HL-60 (cell line): ENCODE results near the gene SLC6A7.
A peak's percentile ranks its signal among the peaks of the same experiment; 100 is the strongest.

Experiments
- DNase-seq, 2 experiments: peaks; one replicate each; pipeline ENCODE4 v3.0.0-alpha.2; 2010 to 2020; ENCODE audit warnings: low read depth in 1 of 2, low spot score in 1 of 2
- H3K27ac ChIP-seq: fragments of 250-450 bp; sonication (Bioruptor Pico); replicated peaks from 2 replicates; pipeline ENCODE4 v1.5.1; 2020; ENCODE audit warnings: mild to moderate bottlenecking, moderate library complexity
- H3K27me3 ChIP-seq: fragments of 250-450 bp; sonication (Bioruptor Pico); 2 replicates; pipeline ENCODE4 v1.5.1; 2021; ENCODE audit warnings: mild to moderate bottlenecking, moderate library complexity; ENCODE audit not compliant: insufficient read depth, poor library complexity, severe bottlenecking
- H3K4me3 ChIP-seq: replicated peaks from 2 replicates; pipeline ENCODE4 v1.5.1; 2011; ENCODE audit warnings: mild to moderate bottlenecking, control low read depth, low read length; ENCODE audit not compliant: insufficient read depth
- GABPA ChIP-seq: IDR thresholded peaks from 2 replicates; pipeline ENCODE4 v1.6.1; 2012; ENCODE audit warnings: low read depth
- POLR2AphosphoS5 ChIP-seq: IDR thresholded peaks from 2 replicates; pipeline ENCODE4 v1.6.1; 2012; ENCODE audit warnings: low read depth
- SPI1 ChIP-seq: IDR thresholded peaks from 2 replicates; pipeline ENCODE4 v1.6.1; 2012; ENCODE audit warnings: low read depth, mild to moderate bottlenecking, borderline replicate concordance
- TF ChIP-seq, protein P1 (sequence below): IDR thresholded peaks from 2 replicates; pipeline ENCODE4 v1.6.1; 2012; ENCODE audit warnings: low read depth; ENCODE audit not compliant: insufficient replicate concordance
- TF ChIP-seq, protein P2 (sequence below): IDR thresholded peaks from one replicate; pipeline ENCODE4 v1.5.1; 2011; ENCODE audit warnings: low read length, control low read depth, inconsistent platforms; ENCODE audit not compliant: insufficient read depth

Gene SLC6A7

DNA sequence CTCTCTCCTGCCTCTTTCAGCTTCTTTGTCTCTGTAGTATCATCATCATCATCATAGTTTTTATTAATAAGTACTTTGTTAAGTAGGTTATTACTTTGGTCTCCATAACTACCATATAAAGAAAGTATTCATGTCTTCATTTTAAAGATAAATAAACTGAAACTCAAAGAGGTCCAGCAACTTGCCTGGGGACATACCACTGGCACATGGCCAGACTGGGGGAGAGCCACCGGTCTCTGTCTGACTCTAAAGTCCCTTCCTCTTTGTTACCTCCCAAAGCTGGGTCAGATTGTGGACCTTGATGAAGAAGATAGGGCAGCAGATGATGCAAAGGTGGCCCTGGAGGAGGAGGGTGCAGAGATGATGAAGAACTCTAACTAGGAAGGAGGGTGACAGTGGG, 14.8 kb upstream of the SLC6A7 start:
- Histone ChIP-seq H3K27ac (no peak overlapping the region), H3K27me3 (no peaks in the 10 kb centered on the region), H3K4me3 (no peak overlapping the region)
- DNase-seq = no peak
- TF ChIP-seq POLR2AphosphoS5 (no peak), SPI1 (no peak), GABPA (no peak)
- TF ChIP-seq, protein P1, sequence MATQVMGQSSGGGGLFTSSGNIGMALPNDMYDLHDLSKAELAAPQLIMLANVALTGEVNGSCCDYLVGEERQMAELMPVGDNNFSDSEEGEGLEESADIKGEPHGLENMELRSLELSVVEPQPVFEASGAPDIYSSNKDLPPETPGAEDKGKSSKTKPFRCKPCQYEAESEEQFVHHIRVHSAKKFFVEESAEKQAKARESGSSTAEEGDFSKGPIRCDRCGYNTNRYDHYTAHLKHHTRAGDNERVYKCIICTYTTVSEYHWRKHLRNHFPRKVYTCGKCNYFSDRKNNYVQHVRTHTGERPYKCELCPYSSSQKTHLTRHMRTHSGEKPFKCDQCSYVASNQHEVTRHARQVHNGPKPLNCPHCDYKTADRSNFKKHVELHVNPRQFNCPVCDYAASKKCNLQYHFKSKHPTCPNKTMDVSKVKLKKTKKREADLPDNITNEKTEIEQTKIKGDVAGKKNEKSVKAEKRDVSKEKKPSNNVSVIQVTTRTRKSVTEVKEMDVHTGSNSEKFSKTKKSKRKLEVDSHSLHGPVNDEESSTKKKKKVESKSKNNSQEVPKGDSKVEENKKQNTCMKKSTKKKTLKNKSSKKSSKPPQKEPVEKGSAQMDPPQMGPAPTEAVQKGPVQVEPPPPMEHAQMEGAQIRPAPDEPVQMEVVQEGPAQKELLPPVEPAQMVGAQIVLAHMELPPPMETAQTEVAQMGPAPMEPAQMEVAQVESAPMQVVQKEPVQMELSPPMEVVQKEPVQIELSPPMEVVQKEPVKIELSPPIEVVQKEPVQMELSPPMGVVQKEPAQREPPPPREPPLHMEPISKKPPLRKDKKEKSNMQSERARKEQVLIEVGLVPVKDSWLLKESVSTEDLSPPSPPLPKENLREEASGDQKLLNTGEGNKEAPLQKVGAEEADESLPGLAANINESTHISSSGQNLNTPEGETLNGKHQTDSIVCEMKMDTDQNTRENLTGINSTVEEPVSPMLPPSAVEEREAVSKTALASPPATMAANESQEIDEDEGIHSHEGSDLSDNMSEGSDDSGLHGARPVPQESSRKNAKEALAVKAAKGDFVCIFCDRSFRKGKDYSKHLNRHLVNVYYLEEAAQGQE = no peak
- TF ChIP-seq, protein P2, sequence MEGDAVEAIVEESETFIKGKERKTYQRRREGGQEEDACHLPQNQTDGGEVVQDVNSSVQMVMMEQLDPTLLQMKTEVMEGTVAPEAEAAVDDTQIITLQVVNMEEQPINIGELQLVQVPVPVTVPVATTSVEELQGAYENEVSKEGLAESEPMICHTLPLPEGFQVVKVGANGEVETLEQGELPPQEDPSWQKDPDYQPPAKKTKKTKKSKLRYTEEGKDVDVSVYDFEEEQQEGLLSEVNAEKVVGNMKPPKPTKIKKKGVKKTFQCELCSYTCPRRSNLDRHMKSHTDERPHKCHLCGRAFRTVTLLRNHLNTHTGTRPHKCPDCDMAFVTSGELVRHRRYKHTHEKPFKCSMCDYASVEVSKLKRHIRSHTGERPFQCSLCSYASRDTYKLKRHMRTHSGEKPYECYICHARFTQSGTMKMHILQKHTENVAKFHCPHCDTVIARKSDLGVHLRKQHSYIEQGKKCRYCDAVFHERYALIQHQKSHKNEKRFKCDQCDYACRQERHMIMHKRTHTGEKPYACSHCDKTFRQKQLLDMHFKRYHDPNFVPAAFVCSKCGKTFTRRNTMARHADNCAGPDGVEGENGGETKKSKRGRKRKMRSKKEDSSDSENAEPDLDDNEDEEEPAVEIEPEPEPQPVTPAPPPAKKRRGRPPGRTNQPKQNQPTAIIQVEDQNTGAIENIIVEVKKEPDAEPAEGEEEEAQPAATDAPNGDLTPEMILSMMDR = no peak

DNA sequence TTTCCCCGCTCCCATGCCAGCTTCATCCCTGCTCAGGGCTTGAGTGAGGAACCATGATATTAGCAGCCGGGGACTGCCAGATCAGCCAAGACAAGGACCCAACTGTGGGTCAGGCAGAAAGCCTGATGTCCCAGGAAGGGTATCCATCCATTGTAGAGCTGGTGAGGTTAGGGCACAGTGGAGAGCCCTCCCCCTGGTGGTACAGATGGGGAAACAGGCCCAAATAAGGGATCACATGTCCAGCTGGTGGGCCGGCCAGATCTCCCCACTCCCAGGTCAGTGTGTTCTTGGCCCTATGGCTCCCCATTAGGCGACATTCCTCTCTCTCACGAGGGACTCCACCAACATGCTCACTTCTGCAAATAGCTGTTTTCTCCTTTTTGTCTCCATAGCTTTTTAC, 14.3 kb upstream of the SLC6A7 start:
- Histone ChIP-seq H3K27ac (no peak overlapping the region), H3K27me3 (no peaks in the 10 kb centered on the region), H3K4me3 (no peak overlapping the region)
- TF ChIP-seq, protein P2 = peak; percentile 27
- no peak for TF ChIP-seq POLR2AphosphoS5
- peak in 1 of 2 experiments; percentile 26 for DNase-seq

DNA sequence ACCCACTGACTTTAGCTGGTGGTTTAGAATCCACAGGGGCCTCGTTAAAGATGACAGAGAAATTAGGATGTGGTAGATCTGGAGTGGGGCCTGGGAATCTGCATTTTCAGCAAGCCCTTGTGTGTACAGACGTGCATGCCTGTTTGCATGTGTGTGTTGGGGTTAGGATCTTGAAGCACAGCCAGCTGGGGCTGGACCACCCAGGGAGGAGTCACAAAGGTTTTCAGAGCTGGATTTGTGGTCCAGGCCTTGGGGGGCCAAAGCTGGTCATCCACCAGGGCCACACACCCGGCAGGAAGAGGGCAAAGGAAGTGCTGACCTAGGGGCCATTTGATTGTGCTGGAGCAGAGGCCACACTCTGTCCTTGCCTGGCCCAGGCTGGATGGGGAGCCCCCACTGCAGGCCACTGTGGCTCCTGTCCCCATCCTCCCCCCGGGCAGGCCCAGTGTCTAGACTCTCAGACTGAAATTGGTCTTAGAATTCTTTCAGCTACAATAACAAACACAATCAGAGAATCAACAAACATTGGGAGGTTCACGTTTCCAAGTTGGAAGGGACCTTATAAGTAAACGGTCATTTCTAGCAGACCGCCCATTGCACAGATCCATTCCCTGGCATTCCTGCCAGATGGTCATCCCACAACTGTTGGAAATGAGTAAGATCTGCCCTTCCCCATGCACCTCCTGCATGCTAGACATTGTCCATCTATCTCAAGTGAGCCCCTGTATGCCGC, 13.0 kb upstream of the SLC6A7 start:
- Histone ChIP-seq H3K4me3 (no peak overlapping the region), H3K27me3 (no peaks in the 10 kb centered on the region), H3K27ac (no peak overlapping the region)
- DNase-seq = no peak
- no peak for TF ChIP-seq GABPA
- TF ChIP-seq, protein P1 = no peak
- no peak for TF ChIP-seq POLR2AphosphoS5
- TF ChIP-seq SPI1 = no peak
- TF ChIP-seq, protein P2 = no peak

DNA sequence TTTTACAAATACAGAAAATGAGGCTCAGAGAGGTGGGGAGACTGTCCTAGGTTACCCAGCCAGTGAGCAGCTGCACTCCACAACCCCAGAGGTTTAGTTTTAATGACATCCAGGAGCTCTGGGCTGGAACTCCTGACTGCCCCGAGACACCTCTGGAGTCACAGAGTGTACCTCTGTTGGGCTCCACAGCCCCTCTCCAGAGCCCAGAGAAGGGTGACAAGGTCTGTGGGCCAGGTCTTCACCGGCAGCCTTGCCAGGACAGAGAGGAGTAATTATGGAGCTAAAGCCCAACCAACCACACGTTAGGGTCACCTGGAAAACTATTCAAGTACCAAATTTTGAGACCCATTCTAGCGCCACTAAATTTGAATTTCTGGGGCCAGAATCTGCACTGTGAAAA, 12.1 kb upstream of the SLC6A7 start:
- H3K27ac ChIP-seq = no peak overlapping the region
- TF ChIP-seq SPI1 = no peak
- TF ChIP-seq GABPA = no peak
- no peak for TF ChIP-seq POLR2AphosphoS5
- TF ChIP-seq, protein P2 = no peak
- no peaks in the 10 kb centered on the region for H3K27me3 ChIP-seq
- no peak for DNase-seq
- no peak overlapping the region for H3K4me3 ChIP-seq
